NB4 (cell line): ENCODE data around the gene PRKAB2.
A peak's percentile ranks its signal among the peaks of the same experiment; 100 is the strongest.

ENCODE experiments used
- DNase-seq: peaks from one replicate; pipeline ENCODE4 v3.0.0; 2010; ENCODE audit warnings: low read depth
- H3K4me3 ChIP-seq: one replicate; pipeline ENCODE4 v1.5.1; 2011; ENCODE audit warnings: mild to moderate bottlenecking, low read depth, low read length, moderate library complexity
- CTCF ChIP-seq: IDR thresholded peaks from one replicate; pipeline ENCODE4 v1.5.1; 2012; ENCODE audit warnings: low read depth, low read length
- MAX ChIP-seq: IDR thresholded peaks from 2 replicates; pipeline ENCODE4 v1.6.1; 2011; ENCODE audit warnings: low read depth, low read length
- MYC ChIP-seq: IDR thresholded peaks from 2 replicates; pipeline ENCODE4 v1.6.1; 2011; ENCODE audit warnings: low read depth, low read length
- POLR2A ChIP-seq: IDR thresholded peaks from 2 replicates; pipeline ENCODE4 v1.6.1; 2011; ENCODE audit warnings: mild to moderate bottlenecking; ENCODE audit not compliant: insufficient read length; ENCODE audit errors: extremely low read depth

Gene PRKAB2

GRCh38 chr1:147172168-147173016 lies at the start of gene PRKAB2:
PRKAB2 (minus strand) TSS chr1:147172470; CDS start chr1:147172144, 326 bp downstream.
- peak within 1 kb of the TSS; percentile 94 for H3K4me3 ChIP-seq
- DNase-seq, result peak; percentile 97
- TF ChIP-seq MYC, result peak; percentile 91
- TF ChIP-seq MAX, result no peak; the same call in none of the 2 replicates
- peak; percentile 44 for TF ChIP-seq CTCF
- peak; percentile 68 for TF ChIP-seq POLR2A

GRCh38 chr1:147218606-147219005 lies 46.3 kb upstream of the PRKAB2 start:
- DNase-seq, result no peak
- TF ChIP-seq MYC, result no peak
- TF ChIP-seq CTCF, result no peak
- no peak for TF ChIP-seq POLR2A
- no peak for TF ChIP-seq MAX
- H3K4me3 ChIP-seq, result no peak overlapping the region

GRCh38 chr1:147217141-147217540 lies 44.9 kb upstream of the PRKAB2 start:
- no peak for DNase-seq
- H3K4me3 ChIP-seq, result no peak overlapping the region
- no peak for TF ChIP-seq MYC
- TF ChIP-seq MAX, result no peak
- TF ChIP-seq CTCF, result no peak
- no peak for TF ChIP-seq POLR2A

GRCh38 chr1:147216124-147216523 lies 43.9 kb upstream of the PRKAB2 start:
- no peak overlapping the region for H3K4me3 ChIP-seq
- TF ChIP-seq POLR2A (no peak), CTCF (no peak), MYC (no peak), MAX (no peak)

GRCh38 chr1:147215540-147215916 lies 43.3 kb upstream of the PRKAB2 start:
- no peak for TF ChIP-seq CTCF
- TF ChIP-seq POLR2A, result no peak
- no peak for TF ChIP-seq MAX
- no peak for TF ChIP-seq MYC
- H3K4me3 ChIP-seq, result no peak overlapping the region
- DNase-seq, result no peak

More at GRCh38 chr1:147216124-147216523, 43.9 kb upstream of the PRKAB2 start:
- no peak for DNase-seq
